Sciatic nerve (tissue), 2 donors: Measurements from ENCODE around the gene IFT122. TPM values are rescaled to one million over a fixed set of nuclear protein-coding genes. Genes with fewer than 3 reads are reported as not detected.
"Not testable (repeated sequence)": the region's sequence is repeated elsewhere in the genome, so short reads cannot be mapped to it uniquely, and the experiment has no call there.

Experiments
- ATAC-seq: fragments of 200-7000 bp; cut with Tn5 transposase; one replicate; pipeline ENCODE4 v1.9.1; 2020; ENCODE audit warnings: mild to moderate bottlenecking, moderate library complexity
- DNase-seq: peaks from one replicate; pipeline ENCODE4 v3.0.0-alpha.2; 2020; ENCODE audit warnings: low spot score
- intact Hi-C: fragments of 100-400 bp; cut with DNase I; formaldehyde crosslinking; loops from one replicate; pipeline ENCODE4 v1.14.2; 2022
- total RNA-seq: library from RNA; stranded (reverse); fragmentation: NEBNext Ultra II Directional; extraction: Animal tissue kit (Norgen Biotek cat#: 25700); gene quantifications from one replicate; pipeline ENCODE4 v1.2.1, GENCODE V29; 2021
- donor health status: DM: no; HTN: no; CAD: no.
- donor health status: DM: no; HTN: no; CAD: no.

Gene IFT122
- total RNA-seq, 1 donor from 2014 or later, result 49.7 TPM

DNA sequence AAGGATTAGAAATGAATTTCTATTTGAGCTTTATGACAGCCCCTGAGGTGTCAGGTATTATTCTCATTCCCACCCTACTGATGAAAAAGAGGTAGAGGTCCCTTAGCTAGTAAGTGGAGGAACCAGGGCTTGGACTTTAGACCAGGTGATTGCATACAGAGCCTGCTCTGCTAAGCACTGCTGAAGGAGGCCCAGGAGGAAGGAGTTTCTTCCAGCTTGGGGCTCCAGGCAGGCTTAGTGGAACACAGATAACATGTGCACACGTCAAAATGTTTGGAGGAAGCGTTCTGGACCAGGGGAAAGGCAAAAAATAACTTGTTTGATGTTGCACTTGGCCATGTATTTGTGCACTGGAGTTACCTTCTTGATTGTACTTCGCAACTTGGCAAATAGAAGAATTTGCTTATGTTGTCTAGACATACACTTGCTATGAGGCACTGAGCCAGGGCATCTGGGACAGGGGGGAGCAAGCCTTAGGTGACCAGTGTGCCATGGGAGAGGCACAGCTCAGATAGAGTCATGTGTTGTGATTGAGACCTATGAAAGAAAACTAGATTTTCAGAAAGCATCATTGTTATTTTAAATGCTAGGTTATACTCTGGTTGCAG, 22.4 kb downstream of the IFT122 start:
- intact Hi-C loops, result no loop called here
- ATAC-seq (no peak), DNase-seq (no peak)

DNA sequence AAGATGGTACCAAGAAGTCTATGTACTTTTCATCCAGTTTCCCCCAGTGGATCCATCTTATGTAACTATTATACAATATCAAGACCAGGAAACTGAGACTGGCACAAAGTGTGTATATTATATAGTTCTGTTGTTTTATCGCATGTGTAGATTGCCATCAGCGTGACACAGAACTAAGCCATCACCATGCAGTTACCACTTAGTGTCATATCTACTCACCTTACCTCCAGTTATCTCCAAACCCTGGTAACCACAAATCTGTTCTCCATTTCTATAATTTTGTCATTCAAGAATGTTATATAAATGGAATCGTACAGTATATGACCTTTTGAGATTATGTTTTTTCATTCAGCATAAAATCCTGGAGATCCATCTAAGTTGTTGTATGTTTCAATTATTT, 23.1 kb downstream of the IFT122 start:
- intact Hi-C loops, result no loop called here
- DNase-seq, result no peak
- ATAC-seq, result no peak

GRCh38 chr3:129463716-129464115, 23.7 kb downstream of the IFT122 start:
- ATAC-seq (no peak), DNase-seq (no peak)
- intact Hi-C loops, result no loop called here

GRCh38 chr3:129467932-129468331, 27.9 kb downstream of the IFT122 start:
- intact Hi-C loops, result no loop called here
- DNase-seq, result no peak
- no peak for ATAC-seq

GRCh38 chr3:129469026-129469425, 29.0 kb downstream of the IFT122 start:
- intact Hi-C loops, result no loop called here
- no peak for DNase-seq
- no peak for ATAC-seq

- DNase-seq (no peak), ATAC-seq (no peak)
- intact Hi-C loops, result loop anchor here (10.0 kb wide), 1 partner anchor 486 kb away; no protein-coding TSS in a partner anchor
Observed at GRCh38 chr3:129470861-129471260, 30.8 kb downstream of the IFT122 start.

DNA sequence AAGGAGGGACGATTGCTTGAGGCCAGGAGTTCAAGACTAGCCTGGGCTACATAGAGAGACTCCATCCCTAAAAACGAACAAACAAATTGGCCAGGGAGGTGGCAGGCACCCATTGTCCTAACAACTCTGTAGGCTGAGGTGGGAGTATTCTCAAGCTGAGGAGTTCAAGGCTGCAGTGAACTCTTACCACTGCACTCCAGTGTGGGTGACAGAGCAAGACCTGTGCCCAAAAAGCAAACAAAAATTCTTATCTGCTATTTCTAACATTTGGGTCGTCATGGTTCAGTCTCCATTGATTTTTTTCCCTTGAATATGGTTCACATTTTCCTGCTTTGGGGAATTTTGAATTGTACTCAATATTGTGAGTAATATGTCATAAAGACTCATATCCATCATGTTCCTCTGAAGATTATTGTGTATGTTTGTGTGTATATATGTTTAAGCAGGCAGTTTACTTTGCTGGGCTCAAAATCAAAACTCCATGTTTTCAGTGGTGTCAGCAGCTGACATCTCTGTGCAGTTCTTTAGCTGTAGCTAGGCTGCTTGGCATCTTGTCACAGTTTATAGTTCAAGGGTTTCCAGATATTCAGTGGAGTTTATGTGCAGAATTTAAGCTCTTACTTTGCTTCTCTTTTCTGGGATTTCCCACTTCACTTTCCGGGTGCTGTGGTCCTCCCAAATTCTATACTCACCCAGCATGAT, 33.2 kb downstream of the IFT122 start:
- DNase-seq (no peak), ATAC-seq (no peak)
- intact Hi-C loops, result loop anchor here (10.0 kb wide), 1 partner anchor 488 kb away; no protein-coding TSS in a partner anchor

- ATAC-seq (no peak), DNase-seq (no peak)
- intact Hi-C loops, result loop anchor here (10.0 kb wide), 1 partner anchor 489 kb away; no protein-coding TSS in a partner anchor
Observed at GRCh38 chr3:129473769-129474152, 33.7 kb downstream of the IFT122 start.

- intact Hi-C loops, result loop anchor here (10.0 kb wide), 1 partner anchor 490 kb away; no protein-coding TSS in a partner anchor
- no peak for ATAC-seq
Observed at GRCh38 chr3:129474984-129475804, 35.2 kb downstream of the IFT122 start.

GRCh38 chr3:129475863-129476262, 35.8 kb downstream of the IFT122 start:
- DNase-seq (no peak), ATAC-seq (no peak)
- intact Hi-C loops, result loop anchor here (10.0 kb wide), 1 partner anchor 491 kb away; no protein-coding TSS in a partner anchor

More at GRCh38 chr3:129474984-129475804, 35.2 kb downstream of the IFT122 start:
- DNase-seq, result no peak

DNA sequence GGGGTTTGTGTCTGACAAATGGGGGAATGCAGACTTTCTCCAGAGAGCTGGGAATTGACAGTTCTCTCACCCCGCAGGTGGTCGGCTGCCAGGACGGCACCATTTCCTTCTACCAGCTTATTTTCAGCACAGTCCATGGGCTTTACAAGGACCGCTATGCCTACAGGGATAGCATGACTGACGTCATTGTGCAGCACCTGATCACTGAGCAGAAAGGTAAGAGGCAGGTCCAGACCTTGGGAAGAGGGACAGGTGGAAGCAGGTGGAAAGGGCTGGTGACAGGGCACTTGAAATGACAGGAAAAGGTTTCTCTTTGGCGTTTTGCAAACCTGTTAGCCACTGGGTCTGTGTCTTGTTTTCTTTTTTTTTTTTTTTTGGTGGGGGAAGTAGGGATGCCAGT, 36.6 kb downstream of the IFT122 start:
- DNase-seq (no peak), ATAC-seq (no peak)
- intact Hi-C loops, result loop anchor here (10.0 kb wide), 1 partner anchor 492 kb away; no protein-coding TSS in a partner anchor

- ATAC-seq, result peak; percentile 42
- intact Hi-C loops, result loop anchor here (10.0 kb wide), 1 partner anchor 344 kb away; no protein-coding TSS in a partner anchor
- peak; percentile 76 for DNase-seq
Observed at GRCh38 chr3:129481225-129481765, 41.3 kb downstream of the IFT122 start.

DNA sequence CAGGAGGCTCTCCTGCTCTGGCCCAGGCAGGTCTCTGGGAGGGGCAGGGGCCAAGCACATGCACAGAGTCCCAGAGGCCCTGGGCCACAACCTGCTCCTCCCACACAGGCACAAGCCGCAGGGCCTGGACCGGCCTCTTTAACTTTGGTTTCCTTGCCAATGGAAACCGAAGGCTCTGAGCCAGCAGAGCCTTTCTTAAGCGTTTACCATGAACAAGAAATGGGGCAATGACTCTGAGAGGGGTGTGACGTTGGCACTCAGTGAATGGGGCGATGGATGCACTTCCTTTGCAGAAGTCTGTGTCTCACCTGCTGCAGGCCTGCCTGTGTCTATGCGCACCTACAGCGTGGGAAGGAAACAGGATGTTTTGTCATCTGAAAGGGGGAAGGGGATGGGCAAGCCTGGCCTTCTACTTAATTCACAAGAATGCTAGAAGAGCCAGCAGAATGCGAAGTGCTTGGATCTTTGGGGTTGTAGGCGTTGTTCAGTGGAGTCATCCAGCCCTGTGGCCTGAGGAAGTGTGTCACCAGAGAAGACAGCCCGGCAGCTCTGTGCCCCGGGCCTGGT, 41.8 kb downstream of the IFT122 start:
- DNase-seq (peak; percentile 70), ATAC-seq (peak; percentile 86)
- intact Hi-C loops, result loop anchor here (10.0 kb wide), 1 partner anchor 343 kb away; no protein-coding TSS in a partner anchor

DNA sequence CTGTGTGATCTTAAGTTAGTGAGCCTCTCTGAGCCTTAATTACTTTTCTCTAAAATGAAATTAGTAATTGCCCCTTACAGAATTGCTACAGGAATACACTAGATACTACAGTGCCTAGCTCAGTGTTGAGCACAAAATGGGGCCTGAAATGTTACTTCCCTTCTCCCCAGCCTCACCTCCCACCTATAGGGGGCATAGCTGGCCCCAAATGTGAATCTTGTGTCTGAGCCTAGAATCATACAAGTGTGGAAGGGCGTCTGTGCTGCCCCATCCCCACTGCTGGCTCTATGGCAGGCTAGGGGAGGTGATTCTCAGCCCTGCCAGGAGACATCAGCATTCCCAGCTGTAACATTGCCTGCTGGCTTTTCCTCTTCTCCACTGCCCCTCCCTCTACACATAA, 42.7 kb downstream of the IFT122 start:
- intact Hi-C loops, result loop anchor here (10.0 kb wide), 1 partner anchor 342 kb away; no protein-coding TSS in a partner anchor
- no peak for DNase-seq
- no peak for ATAC-seq

GRCh38 chr3:129483870-129484269, 43.8 kb downstream of the IFT122 start:
- intact Hi-C loops, result loop anchor here (10.0 kb wide), 1 partner anchor 341 kb away; no protein-coding TSS in a partner anchor
- DNase-seq, result no peak
- ATAC-seq, result no peak

GRCh38 chr3:129485146-129485545, 45.1 kb downstream of the IFT122 start:
- ATAC-seq, DNase-seq: not testable (repeated sequence)
- intact Hi-C loops, result loop anchor here (10.0 kb wide), 1 partner anchor 340 kb away; no protein-coding TSS in a partner anchor

GRCh38 chr3:129485721-129486663, 46.0 kb downstream of the IFT122 start:
- intact Hi-C loops, result loop anchor here (10.0 kb wide), 1 partner anchor 339 kb away; no protein-coding TSS in a partner anchor
- peak; percentile 85 for DNase-seq
- ATAC-seq, result peak; percentile 74
